WTC11 (cell line): ENCODE data around the gene CPVL. TPM values are rescaled to one million over a fixed set of nuclear protein-coding genes. Genes with fewer than 3 reads are reported as not detected.
A peak's percentile ranks its signal among the peaks of the same experiment; 100 is the strongest.

Source experiments
- ARID4B ChIP-seq: sonication (generic); formaldehyde crosslinking; IDR thresholded peaks from 2 replicates; pipeline ENCODE4 v1.8.0; 2023; ENCODE audit warnings: missing genetic modification reagents, mild to moderate bottlenecking, borderline replicate concordance
- E2F5 ChIP-seq: sonication (generic); formaldehyde crosslinking; IDR thresholded peaks from 2 replicates; pipeline ENCODE4 v1.8.1; 2022; ENCODE audit warnings: mild to moderate bottlenecking, moderate library complexity, missing genetic modification reagents
- EMX1 ChIP-seq: fragments of 250-450 bp; sonication (Bioruptor Pico); IDR thresholded peaks from 2 replicates; pipeline ENCODE4 v1.8.0; 2021; ENCODE audit warnings: mild to moderate bottlenecking
- ESRRA ChIP-seq: sonication (generic); formaldehyde crosslinking; IDR thresholded peaks from 2 replicates; pipeline ENCODE4 v1.8.1; 2022; ENCODE audit warnings: mild to moderate bottlenecking, missing genetic modification reagents, borderline replicate concordance
- FOXJ3 ChIP-seq: sonication (generic); formaldehyde crosslinking; IDR thresholded peaks from 2 replicates; pipeline ENCODE4 v1.9.0; 2021; ENCODE audit warnings: missing genetic modification reagents, mild to moderate bottlenecking, borderline replicate concordance
- FOXK1 ChIP-seq: sonication (generic); formaldehyde crosslinking; IDR thresholded peaks from 2 replicates; pipeline ENCODE4 v1.8.0; 2022; ENCODE audit warnings: mild to moderate bottlenecking, moderate library complexity, missing genetic modification reagents
- FOXP1 ChIP-seq: sonication (generic); formaldehyde crosslinking; IDR thresholded peaks from 2 replicates; pipeline ENCODE4 v1.8.0; 2022; ENCODE audit warnings: missing genetic modification reagents, mild to moderate bottlenecking, moderate library complexity, borderline replicate concordance
- GABPB1 ChIP-seq: sonication (generic); formaldehyde crosslinking; IDR thresholded peaks from 2 replicates; pipeline ENCODE4 v1.8.1; 2023; ENCODE audit warnings: mild to moderate bottlenecking, missing genetic modification reagents
- GTF2I ChIP-seq: fragments of 250-450 bp; sonication (Bioruptor Pico); conservative IDR thresholded peaks from 2 replicates; pipeline ENCODE4 v1.4.0; 2021; ENCODE audit warnings: mild to moderate bottlenecking
- KAT7 ChIP-seq: sonication (generic); formaldehyde crosslinking; IDR thresholded peaks from 2 replicates; pipeline ENCODE4 v1.8.1; 2023; ENCODE audit warnings: missing genetic modification reagents, mild to moderate bottlenecking, borderline replicate concordance
- NFYB ChIP-seq: sonication (generic); formaldehyde crosslinking; conservative IDR thresholded peaks from 2 replicates; pipeline ENCODE4 v1.8.0; 2022; ENCODE audit warnings: low read depth, missing genetic modification reagents
- SOX15 ChIP-seq: fragments of 250-450 bp; sonication (Bioruptor Pico); IDR thresholded peaks from 2 replicates; pipeline ENCODE4 v1.9.0; 2021; ENCODE audit warnings: mild to moderate bottlenecking
- SP1 ChIP-seq: sonication (generic); formaldehyde crosslinking; conservative IDR thresholded peaks from 2 replicates; pipeline ENCODE4 v1.8.1; 2022; ENCODE audit warnings: missing genetic modification reagents
- TEAD1 ChIP-seq: sonication (generic); formaldehyde crosslinking; IDR thresholded peaks from 2 replicates; pipeline ENCODE4 v1.8.0; 2022; ENCODE audit warnings: mild to moderate bottlenecking, missing genetic modification reagents
- USF1 ChIP-seq: sonication (generic); formaldehyde crosslinking; IDR thresholded peaks from 2 replicates; pipeline ENCODE4 v1.8.0; 2022; ENCODE audit warnings: mild to moderate bottlenecking, missing genetic modification reagents
- ZNF138 ChIP-seq: sonication (generic); formaldehyde crosslinking; conservative IDR thresholded peaks from 2 replicates; pipeline ENCODE4 v1.8.1; 2022; ENCODE audit warnings: mild to moderate bottlenecking, moderate library complexity, missing genetic modification reagents
- ZNF219 ChIP-seq: sonication (generic); formaldehyde crosslinking; IDR thresholded peaks from 2 replicates; pipeline ENCODE4 v1.8.0; 2023; ENCODE audit warnings: missing genetic modification reagents, mild to moderate bottlenecking, borderline replicate concordance
- ZNF263 ChIP-seq: sonication (generic); formaldehyde crosslinking; IDR thresholded peaks from 2 replicates; pipeline ENCODE4 v1.8.1; 2022; ENCODE audit warnings: low read depth, mild to moderate bottlenecking, moderate library complexity, missing genetic modification reagents
- ZNF396 ChIP-seq: fragments of 250-450 bp; sonication (Bioruptor Pico); IDR thresholded peaks from 2 replicates; pipeline ENCODE4 v1.8.0; 2021; ENCODE audit warnings: mild to moderate bottlenecking, moderate library complexity, borderline replicate concordance
- ZNF425 ChIP-seq: fragments of 250-450 bp; sonication (Bioruptor Pico); conservative IDR thresholded peaks from 2 replicates; pipeline ENCODE4 v1.9.0; 2021; ENCODE audit warnings: mild to moderate bottlenecking
- ZNF671 ChIP-seq: fragments of 250-450 bp; sonication (Bioruptor Pico); IDR thresholded peaks from 2 replicates; pipeline ENCODE4 v1.8.0; 2021; ENCODE audit warnings: mild to moderate bottlenecking
- total RNA-seq: library from RNA; stranded (reverse); gene quantifications from 3 replicates; pipeline ENCODE4 v1.2.3, GENCODE V29; 2021
- TF ChIP-seq, protein P1 (sequence below): sonication (generic); formaldehyde crosslinking; IDR thresholded peaks from 2 replicates; pipeline ENCODE4 v1.8.1; 2023; ENCODE audit warnings: mild to moderate bottlenecking, missing genetic modification reagents, moderate library complexity
- TF ChIP-seq, protein P2 (sequence below): sonication (generic); formaldehyde crosslinking; IDR thresholded peaks from 2 replicates; pipeline ENCODE4 v1.8.1; 2022; ENCODE audit warnings: low read depth, missing genetic modification reagents, borderline replicate concordance
- TF ChIP-seq, protein P3 (sequence below): fragments of 200-600 bp; IDR thresholded peaks from 2 replicates; pipeline ENCODE4 v1.8.0; 2022; ENCODE audit warnings: antibody characterized with exemption

CPVL gene
- total RNA-seq, 1 experiment from 2014 or later: 34.2 TPM

DNA sequence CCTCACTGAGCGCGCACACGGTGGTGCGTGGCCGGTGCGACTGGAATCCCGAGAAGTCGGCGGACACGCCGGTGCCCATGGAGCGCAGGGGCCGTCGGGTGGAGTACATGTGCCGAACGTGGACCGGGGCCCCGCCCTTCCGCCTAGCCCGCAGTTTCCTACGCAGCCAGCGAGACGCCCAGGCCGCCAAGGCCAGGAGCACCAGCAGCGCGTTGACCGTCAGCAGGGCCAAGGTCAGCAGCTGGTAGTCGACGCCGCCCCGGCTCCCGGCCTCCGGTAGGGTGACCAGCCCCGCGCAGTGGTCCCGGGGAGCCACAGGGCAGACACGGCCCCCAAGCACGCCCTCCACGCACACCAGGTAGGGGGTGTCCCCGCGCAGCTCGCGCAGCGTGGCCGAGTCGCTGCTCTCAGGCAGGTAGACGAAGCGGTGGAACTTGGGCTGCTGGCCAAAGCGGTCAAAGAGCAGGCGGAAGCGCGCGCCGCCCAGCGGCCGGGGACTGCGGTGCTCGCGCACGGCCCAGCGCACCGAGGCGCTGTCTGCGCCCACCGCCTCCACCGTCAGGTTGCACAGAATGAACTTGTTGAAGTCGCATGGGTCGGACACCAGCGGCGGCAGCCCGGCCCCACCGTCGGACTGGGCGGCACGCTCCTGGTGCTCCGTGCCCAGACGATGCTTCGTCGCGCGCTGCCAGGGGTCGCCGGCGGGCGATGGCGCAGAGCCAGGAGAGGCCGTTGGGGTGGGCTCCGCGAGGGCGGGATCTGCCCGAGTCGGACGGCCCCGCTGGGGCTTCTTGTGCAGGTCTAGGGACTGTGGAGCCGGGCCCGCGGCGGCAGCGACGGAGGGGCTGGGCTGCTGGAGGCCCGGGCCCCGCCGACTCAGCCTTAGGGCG, 190.4 kb downstream of the CPVL start (continued):
- TF ChIP-seq GABPB1 (CRISPR knock-in tag): peak; percentile 41; the same call in 1 of the 2 replicates
- TF ChIP-seq, protein P1, sequence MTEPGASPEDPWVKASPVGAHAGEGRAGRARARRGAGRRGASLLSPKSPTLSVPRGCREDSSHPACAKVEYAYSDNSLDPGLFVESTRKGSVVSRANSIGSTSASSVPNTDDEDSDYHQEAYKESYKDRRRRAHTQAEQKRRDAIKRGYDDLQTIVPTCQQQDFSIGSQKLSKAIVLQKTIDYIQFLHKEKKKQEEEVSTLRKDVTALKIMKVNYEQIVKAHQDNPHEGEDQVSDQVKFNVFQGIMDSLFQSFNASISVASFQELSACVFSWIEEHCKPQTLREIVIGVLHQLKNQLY (CRISPR knock-in tag): no peak
- TF ChIP-seq NFYB (CRISPR knock-in tag): 0 out of 2 replicates have a peak, but pooled peaks have one; percentile 12
- TF ChIP-seq ARID4B (CRISPR knock-in tag): peak; percentile 76
- no peak for TF ChIP-seq KAT7 (CRISPR knock-in tag)
- TF ChIP-seq ZNF263 (CRISPR knock-in tag): no peak
- TF ChIP-seq ZNF671 (CRISPR knock-in tag): no peak
- peak; percentile 76 for TF ChIP-seq FOXP1 (CRISPR knock-in tag)
- no peak for TF ChIP-seq FOXJ3
- TF ChIP-seq EMX1 (CRISPR knock-in tag): 0 out of 2 replicates have a peak, but pooled peaks have one; percentile 42
- TF ChIP-seq ZNF396: no peak
- peak; percentile 89 for TF ChIP-seq TEAD1 (CRISPR knock-in tag)
- no peak for TF ChIP-seq E2F5
- no peak for TF ChIP-seq SOX15
- TF ChIP-seq, protein P2, sequence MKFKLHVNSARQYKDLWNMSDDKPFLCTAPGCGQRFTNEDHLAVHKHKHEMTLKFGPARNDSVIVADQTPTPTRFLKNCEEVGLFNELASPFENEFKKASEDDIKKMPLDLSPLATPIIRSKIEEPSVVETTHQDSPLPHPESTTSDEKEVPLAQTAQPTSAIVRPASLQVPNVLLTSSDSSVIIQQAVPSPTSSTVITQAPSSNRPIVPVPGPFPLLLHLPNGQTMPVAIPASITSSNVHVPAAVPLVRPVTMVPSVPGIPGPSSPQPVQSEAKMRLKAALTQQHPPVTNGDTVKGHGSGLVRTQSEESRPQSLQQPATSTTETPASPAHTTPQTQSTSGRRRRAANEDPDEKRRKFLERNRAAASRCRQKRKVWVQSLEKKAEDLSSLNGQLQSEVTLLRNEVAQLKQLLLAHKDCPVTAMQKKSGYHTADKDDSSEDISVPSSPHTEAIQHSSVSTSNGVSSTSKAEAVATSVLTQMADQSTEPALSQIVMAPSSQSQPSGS (CRISPR knock-in tag): 0 out of 2 replicates have a peak, but pooled peaks have one; percentile 9
- no peak for TF ChIP-seq GTF2I (CRISPR knock-in tag)
- no peak for TF ChIP-seq ZNF219 (CRISPR knock-in tag)
- TF ChIP-seq, protein P3, sequence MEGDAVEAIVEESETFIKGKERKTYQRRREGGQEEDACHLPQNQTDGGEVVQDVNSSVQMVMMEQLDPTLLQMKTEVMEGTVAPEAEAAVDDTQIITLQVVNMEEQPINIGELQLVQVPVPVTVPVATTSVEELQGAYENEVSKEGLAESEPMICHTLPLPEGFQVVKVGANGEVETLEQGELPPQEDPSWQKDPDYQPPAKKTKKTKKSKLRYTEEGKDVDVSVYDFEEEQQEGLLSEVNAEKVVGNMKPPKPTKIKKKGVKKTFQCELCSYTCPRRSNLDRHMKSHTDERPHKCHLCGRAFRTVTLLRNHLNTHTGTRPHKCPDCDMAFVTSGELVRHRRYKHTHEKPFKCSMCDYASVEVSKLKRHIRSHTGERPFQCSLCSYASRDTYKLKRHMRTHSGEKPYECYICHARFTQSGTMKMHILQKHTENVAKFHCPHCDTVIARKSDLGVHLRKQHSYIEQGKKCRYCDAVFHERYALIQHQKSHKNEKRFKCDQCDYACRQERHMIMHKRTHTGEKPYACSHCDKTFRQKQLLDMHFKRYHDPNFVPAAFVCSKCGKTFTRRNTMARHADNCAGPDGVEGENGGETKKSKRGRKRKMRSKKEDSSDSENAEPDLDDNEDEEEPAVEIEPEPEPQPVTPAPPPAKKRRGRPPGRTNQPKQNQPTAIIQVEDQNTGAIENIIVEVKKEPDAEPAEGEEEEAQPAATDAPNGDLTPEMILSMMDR: 0 out of 2 replicates have a peak, but pooled peaks have one; percentile 25
- peak; percentile 54; the same call in 1 of the 2 replicates for TF ChIP-seq FOXK1
- TF ChIP-seq USF1 (CRISPR knock-in tag): peak; percentile 45; the same call in 1 of the 2 replicates
- TF ChIP-seq SP1 (CRISPR knock-in tag): peak; percentile 62
- peak; percentile 92 for TF ChIP-seq ZNF138 (CRISPR knock-in tag)
- TF ChIP-seq ESRRA (CRISPR knock-in tag): no peak
- TF ChIP-seq ZNF425 (CRISPR knock-in tag): no peak
